ENCODE results near the gene BICC1. TPM values are rescaled to one million over a fixed set of nuclear protein-coding genes. Genes with fewer than 3 reads are reported as not detected.

The BICC1 gene
- total RNA-seq, 1 experiment from 2014 or later = 0.57 TPM

GRCh38 chr10:58843760-58844159 is 331.1 kb downstream of the BICC1 start:
- no peak overlapping the region for H2BK120ac ChIP-seq (ENCODE audit: low read depth, low read length, poor library complexity, severe bottlenecking)
- no peak overlapping the region for H2BK5ac ChIP-seq (ENCODE audit: insufficient read length, low read length)
- no peaks in the 10 kb centered on the region for H3K9me3 Mint-ChIP-seq
- H3K23me2 ChIP-seq (ENCODE audit: insufficient read length, low read depth, low read length, poor library complexity, severe bottlenecking) = no peaks in the 10 kb centered on the region
- H3K9ac ChIP-seq (ENCODE audit: extremely low read depth, insufficient read length, low read length) = no peak overlapping the region
- H4K5ac ChIP-seq (ENCODE audit: insufficient read length, low read depth, low read length) = no peak overlapping the region
- H3K27me3 ChIP-seq (ENCODE audit: insufficient read depth, low read length) = no peaks in the 10 kb centered on the region
- no peak overlapping the region for H4K8ac ChIP-seq (replicated peaks; ENCODE audit: insufficient read length, low read depth, low read length)
- no peaks in the 10 kb centered on the region for H3K79me1 ChIP-seq (ENCODE audit: insufficient read depth, low read depth, low read length, poor library complexity, severe bottlenecking)
- H4K91ac ChIP-seq (ENCODE audit: insufficient read length, low read depth, low read length) = no peak overlapping the region
- no peak overlapping the region for H3K56ac ChIP-seq (ENCODE audit: insufficient read length, low read depth, low read length)
- no peaks in the 10 kb centered on the region for H4K20me1 ChIP-seq (ENCODE audit: control insufficient read depth, insufficient read depth, insufficient read length)
- H3K4ac ChIP-seq (ENCODE audit: low read depth, low read length) = no peak overlapping the region
- H3K9me3 ChIP-seq (ENCODE audit: control insufficient read depth, low read depth, low read length) = no peaks in the 10 kb centered on the region
- H3K18ac ChIP-seq (ENCODE audit: insufficient read length, low read depth, low read length) = no peak overlapping the region
- TF ChIP-seq CTCF (conservative IDR thresholded peaks at IDR 0.05) = no peak
- no peak overlapping the region for H2AK5ac ChIP-seq (ENCODE audit: insufficient read length, low read length)
- H3K27ac ChIP-seq (ENCODE audit: insufficient read length, low read depth, low read length) = no peak overlapping the region
- no peaks in the 10 kb centered on the region for H3K79me2 ChIP-seq (ENCODE audit: insufficient read depth, low read length)
- no peak overlapping the region for H3K4me3 Mint-ChIP-seq
- H3K23ac ChIP-seq (ENCODE audit: insufficient read length, low read depth, low read length) = no peak overlapping the region
- WGBS (ENCODE audit: extremely low coverage, insufficient read length, low lambda C conversion rate) = no CpG with 5 or more reads among the region's 4 CpGs
- no peak overlapping the region for H2BK15ac ChIP-seq (ENCODE audit: low read depth, low read length)
- H3K27ac Mint-ChIP-seq = no peak overlapping the region
- DNase-seq = no peak
- no peaks in the 10 kb centered on the region for H3K4me1 ChIP-seq (ENCODE audit: insufficient read depth, low read length)
- H3K27me3 Mint-ChIP-seq (ENCODE audit: low read depth) = no peaks in the 10 kb centered on the region; the same call in 1 of the 2 replicates
- H3K4me2 ChIP-seq (ENCODE audit: insufficient read depth, insufficient read length, low read length) = no peak overlapping the region
- H3T11ph ChIP-seq (ENCODE audit: low read length) = no peak overlapping the region
- H2BK12ac ChIP-seq (ENCODE audit: insufficient read length, low read depth, low read length) = no peak overlapping the region
- no peaks in the 10 kb centered on the region for H3K36me3 Mint-ChIP-seq (ENCODE audit: insufficient read depth in 1 of 3, low read depth in 3 of 3)
- no peak overlapping the region for H2AFZ ChIP-seq (ENCODE audit: low read length)
- H3K4me1 Mint-ChIP-seq = peaks cover 9 to 10% of the 10 kb centered on the region in 2 experiments
- H3K14ac ChIP-seq (ENCODE audit: insufficient read depth, low read length) = no peak overlapping the region
- H2BK20ac ChIP-seq (ENCODE audit: low read depth, low read length, poor library complexity, severe bottlenecking) = no peak overlapping the region

Data from H9 (cell line).